Measurements from ENCODE around the gene CRYGS.
"Not testable (repeated sequence)": the region's sequence is repeated elsewhere in the genome, so short reads cannot be mapped to it uniquely, and the experiment has no call there.

Gene CRYGS

DNA sequence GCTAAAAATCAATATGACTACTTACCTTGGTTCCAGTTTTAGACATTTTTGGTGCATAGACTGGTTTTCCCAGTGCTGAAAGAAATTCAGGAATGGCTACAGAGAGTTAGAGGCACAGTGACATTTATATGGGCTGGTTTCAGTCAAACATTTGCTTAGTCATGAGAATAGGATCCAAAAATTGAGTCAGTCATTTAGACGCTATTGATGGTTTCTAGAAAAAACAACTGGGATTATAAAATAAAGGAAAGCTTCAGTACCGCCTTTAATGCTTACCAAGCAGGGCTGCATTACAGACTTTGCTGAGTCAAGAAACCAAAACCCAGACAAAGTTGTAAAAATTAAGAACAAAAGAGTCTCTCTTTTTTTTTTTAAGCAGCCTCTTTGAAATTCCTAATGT lies at the start of gene CRYGS:
Gene CRYGS, minus strand, starts transcription at position 100 of the 400 bp plus-strand sequence. Its CDS starts 54 bp downstream, at position 46.
- FAIRE-seq (no peak), DNase-seq (ENCODE audit: insufficient read length, low spot score) (no peak)

DNA sequence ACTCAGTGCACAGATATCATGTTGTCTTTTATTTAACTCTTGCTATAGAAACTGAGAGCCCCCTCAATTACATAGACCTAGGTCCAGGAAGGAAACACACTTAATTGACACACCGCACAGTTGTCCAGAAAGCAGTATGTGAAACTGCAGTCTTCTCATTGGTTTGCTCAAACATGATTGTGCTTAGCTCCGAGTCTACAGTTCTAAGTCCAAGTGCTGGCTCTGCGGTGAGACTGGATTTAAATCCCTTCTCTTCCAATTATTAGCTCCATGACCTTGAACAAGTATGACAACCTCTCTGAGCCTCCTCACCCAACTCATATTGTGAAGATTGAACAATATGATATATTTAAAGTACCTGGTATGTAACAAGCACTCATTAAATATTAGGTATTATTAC lies 49.7 kb upstream of the CRYGS start:
- FAIRE-seq: no peak
- DNase-seq (ENCODE audit: insufficient read length, low spot score): no peak

DNA sequence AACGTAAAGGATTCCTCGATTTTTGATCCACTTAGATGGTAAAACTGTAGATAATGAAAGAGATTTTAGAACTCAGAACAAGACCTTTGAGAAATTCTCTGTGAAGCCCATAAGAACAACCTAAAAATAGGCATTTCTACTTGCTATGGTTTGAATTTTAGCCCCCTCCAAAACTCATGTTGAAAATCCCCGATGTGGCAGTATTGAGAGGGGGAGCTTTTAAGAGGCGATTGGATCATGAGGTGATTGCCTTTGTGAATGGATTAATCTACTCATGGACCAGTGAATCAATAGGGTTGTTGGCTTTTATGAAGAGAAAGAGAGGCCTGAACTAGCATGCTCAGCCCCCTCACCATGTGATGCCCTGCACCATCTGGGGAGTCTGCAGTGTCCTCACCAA lies 48.5 kb upstream of the CRYGS start:
- FAIRE-seq: no peak

DNA sequence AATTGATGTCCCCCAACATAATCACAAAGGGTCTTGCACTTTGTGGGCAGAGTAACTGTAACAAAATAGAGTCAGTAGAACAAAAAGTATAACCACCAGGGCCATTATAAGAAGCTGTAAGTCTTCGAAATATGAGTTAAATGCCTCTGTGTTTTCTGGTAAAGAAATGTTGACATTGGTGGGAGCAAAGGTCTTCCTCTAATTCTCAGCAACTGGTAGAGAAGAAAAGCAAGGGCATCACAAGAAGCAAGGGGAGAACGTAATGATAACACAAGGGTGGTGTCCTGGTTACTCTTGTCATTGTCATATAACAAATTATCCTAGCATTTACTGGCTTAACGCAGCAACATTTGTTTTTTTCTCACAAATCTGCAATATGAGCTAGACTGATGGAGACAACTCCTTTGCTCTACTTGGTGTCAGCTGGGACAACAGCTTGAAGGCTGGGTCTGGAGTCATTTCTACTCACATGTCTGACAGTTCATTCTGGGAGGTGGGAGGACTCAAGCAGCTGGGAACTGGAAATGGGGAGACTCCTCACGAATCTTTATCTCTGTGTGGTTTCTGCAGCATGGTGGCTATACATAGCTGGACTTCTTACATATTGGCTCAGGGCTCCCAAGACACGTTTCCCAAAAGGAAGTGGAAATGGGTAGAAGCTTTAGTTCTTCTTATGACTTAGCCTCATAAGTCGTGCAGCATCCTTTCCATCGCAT lies 46.6 kb upstream of the CRYGS start:
- DNase-seq (ENCODE audit: insufficient read length, low spot score) (no peak), FAIRE-seq (no peak)

More for the DNA sequence above, 48.5 kb upstream of the CRYGS start:
- DNase-seq (ENCODE audit: insufficient read length, low spot score): no peak

DNA sequence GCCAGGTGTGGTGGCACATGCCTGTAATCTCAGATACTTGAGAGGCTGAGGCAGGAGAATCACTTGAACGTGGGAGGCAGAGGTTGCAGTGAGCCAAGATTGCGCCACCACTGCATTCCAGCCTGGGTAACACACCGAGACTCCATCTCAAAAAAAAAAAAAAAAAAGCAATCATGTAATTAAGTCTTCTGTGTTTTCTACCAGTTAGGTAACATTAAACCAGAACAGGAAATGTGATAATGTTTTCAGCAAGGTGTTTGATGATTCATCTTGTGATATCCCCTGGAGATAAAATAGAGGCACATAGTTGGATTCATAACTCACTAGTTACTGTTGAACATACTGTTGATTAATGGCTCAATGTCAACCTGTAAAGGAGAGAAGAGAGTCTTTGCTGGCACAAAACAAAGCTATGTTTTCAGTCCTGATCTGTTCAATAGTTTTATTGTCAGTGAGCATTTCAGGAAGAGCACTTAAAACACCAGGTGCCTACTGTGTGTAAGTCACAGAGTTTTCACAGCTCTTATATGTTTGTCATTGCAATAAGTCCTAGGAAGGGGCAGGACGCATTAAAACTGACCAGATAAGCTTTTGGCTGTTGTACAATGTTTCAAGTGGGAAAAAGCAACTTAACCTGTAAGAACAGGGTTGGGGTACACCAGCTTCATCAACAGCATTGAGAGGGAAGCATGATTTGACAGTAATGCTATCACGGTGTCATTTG lies 45.8 kb upstream of the CRYGS start:
- FAIRE-seq (no peak), DNase-seq (ENCODE audit: insufficient read length, low spot score) (no peak)

DNA sequence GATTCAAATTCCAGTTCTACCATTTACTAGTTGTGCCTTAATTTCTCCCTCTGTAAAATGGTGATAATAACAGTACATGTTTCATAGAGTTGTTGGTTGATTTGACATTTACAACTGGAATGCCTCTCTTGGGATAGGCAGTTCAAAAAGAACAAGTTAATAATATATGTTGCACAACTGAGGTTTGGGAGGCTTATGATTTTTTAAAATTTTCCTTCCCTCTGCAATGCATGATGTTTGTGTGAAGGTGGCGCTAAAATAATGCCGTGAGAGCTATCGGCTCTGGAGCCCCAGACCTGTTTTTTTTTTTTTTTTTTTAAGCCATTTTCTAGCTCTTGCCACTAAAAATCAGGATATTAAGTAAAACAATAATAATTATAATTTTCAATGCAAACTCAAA lies 44.9 kb upstream of the CRYGS start:
- FAIRE-seq (no peak), DNase-seq (ENCODE audit: insufficient read length, low spot score) (no peak)

DNA sequence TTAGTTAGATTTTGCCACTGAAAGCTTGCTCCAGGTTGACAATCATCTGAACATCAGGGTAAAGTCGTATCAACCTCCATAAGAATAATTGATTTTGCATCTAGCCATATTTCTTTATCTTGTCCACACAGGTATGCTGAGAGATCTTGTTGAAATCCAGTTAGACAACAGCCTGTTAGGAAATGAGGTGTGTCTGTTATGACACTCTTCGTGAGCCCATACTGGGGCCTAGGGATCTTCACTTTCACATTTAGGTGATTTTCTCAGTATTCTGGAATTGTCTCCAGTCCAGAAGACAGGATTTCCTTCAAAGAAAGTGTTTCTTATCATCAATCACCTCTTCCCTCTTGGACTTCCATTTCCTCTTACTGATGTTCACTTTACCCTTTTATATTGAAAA lies 44.5 kb upstream of the CRYGS start:
- FAIRE-seq (no peak), DNase-seq (ENCODE audit: insufficient read length, low spot score) (no peak)

DNA sequence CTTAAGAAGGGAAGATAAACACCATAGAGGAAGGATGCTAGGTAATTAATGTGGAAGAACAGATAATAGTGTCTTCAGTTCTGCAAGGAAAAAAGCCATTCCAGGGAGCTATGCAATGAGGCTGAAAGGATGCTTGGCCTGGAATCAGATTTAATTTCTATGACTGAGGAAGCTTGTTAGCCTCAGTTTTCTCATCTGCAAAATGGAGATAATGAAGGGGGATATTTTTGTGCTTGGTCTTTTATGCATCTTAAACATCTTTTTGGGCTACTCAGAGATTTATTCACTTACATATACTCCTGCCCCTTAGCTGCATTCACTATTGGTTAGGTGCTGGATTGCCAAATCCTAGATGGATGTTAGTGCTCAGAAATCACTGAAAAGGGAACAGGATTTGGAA lies 43.0 kb upstream of the CRYGS start:
- no peak for DNase-seq (ENCODE audit: insufficient read length, low spot score)
- no peak for FAIRE-seq

DNA sequence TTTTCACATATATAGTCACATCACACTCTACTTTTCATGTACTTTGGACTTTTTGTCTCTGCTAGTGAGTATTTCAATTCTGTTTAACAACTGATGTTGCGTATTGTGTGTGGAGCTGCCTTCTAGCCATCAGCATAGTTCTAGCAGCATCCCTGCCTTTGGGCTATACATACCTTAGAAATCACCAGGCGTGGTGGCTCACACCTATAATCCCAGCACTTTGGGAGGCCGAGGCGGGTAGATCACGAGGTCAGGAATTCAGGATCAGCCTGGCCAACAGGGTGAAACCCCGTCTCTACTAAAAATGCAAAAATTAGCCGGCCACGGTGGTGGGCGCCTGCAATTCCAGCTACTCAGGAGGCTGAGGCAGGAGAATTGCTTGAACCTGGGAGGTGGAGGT lies 42.1 kb upstream of the CRYGS start:
- FAIRE-seq; DNase-seq (ENCODE audit: insufficient read length, low spot score): not testable (repeated sequence)

DNA sequence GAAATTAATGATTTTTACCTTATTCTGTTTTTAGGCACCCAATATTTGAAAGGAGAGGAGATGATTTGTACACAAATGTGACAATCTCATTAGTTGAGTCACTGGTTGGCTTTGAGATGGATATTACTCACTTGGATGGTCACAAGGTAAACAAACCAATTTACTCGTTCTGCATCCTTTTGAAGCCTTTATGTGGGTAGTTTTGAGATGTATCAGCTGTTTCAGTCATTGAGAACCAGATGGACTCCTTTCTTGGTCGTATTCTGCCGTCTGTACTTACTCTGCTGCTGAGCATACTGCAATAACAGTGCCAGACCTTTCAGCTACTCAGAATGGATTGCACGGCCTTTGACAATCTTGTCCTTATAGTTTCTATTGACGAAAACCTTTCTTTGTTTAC lies 39.7 kb upstream of the CRYGS start:
- no peak for DNase-seq (ENCODE audit: insufficient read length, low spot score)
- no peak for FAIRE-seq

DNA sequence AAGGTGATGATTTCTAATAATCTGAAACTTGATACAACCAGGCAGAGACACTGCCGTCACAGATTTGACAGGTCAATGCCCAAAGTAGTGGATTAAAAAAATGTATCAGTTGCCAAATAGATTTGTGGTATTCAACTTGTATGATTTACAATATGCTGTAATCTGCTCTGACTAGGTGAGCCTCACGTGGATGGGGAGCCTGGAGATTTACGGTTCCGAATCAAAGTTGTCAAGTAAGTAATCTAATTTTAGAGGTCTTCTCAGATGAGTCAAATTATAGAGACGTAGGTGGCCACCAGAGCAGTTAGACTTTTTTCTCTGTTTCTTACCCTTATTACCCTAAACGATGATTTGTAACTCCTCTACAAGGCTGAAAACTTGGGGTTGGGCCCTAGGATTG lies 38.4 kb upstream of the CRYGS start:
- DNase-seq (ENCODE audit: insufficient read length, low spot score): no peak
- no peak for FAIRE-seq

DNA sequence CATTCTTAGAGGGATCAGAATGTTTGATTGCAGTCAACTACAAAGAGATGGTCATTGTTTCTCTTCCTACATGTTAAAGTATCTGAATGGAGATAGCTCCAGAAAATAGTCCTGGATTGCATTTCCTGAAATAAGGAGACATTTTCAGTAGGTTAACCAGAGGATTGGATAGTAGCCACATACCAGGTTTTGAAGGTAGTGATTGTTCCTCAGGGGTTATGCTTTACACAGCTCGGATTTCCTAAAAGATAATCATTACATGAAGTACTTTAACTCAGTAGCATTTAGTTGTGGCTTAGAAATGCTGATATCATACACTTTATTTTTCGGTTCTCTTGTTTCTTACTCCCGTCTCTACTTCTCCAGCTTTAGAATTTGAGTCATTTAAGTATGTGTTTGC lies 36.6 kb upstream of the CRYGS start:
- DNase-seq (ENCODE audit: insufficient read length, low spot score): no peak
- FAIRE-seq: no peak

DNA sequence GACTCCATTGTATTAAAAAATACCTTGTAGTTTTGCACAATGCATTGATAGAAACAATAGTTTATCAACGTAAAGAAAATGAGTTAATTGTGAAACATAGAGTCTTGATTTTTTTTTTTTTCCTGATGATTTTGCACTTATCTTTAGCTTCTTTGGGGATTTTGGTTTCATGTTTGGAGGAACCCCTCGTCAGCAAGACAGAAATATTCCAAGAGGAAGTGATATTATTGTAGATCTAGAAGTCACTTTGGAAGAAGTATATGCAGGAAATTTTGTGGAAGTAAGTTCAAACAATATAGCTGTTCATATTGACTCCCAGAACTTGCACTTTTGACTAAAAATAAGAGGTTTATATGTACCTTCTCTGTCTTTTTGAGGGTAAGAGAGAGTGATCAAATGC lies 33.3 kb upstream of the CRYGS start:
- no peak for FAIRE-seq

DNA sequence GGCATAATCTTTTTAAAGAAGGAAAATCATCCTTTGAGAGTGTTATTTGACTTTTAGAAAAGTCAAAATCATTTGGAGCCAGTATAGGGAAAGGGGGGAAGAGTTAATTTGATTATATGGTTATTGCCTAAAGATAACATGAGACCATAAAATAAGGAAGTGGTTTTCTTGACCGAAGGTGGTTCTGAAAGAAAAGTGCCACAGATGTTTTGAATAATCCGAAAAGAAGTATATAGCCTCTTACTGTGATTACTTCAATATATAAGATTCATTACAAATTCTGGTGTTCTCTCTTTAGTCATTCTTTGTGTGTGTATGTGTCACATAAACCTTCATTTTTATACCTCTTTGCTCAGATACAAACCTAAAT lies 27.4 kb upstream of the CRYGS start:
- DNase-seq (ENCODE audit: insufficient read length, low spot score): no peak
- FAIRE-seq: no peak

More for the DNA sequence above, 33.3 kb upstream of the CRYGS start:
- no peak for DNase-seq (ENCODE audit: insufficient read length, low spot score)

DNA sequence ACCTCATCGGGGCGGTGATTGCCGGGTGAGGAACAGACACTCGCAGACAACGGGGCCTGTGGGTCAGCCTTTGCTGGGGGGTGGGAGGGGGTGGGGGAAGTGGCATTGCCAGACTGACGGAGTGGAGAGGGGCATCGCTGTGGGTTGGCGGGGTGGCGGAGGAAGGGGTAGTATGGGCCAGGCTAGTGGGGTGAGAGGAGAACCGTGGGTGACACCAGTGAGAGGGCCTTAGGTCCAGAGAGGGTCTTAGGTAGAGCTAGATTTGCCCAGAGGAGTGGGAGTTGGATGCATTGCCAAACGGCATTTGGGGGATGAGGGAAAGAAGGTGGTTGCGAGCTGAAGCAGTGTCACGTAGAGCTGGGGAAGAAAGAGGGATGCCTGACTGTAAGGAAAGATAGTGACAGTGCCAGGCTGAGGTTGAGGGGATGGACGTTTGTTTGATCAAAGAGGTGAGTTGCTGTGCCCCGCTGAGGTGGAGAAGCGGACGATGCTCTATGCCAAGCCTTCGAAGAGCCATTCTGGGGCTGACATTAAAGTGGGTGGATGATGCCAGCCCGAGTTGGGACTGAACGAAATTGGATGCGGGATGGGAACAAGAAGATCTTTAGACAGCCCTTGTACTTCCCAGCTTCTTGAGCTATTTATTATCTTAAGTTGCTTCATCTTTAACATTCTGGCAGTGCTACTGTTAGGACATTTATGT lies 26.9 kb upstream of the CRYGS start:
- FAIRE-seq (no peak), DNase-seq (ENCODE audit: insufficient read length, low spot score) (no peak)

DNA sequence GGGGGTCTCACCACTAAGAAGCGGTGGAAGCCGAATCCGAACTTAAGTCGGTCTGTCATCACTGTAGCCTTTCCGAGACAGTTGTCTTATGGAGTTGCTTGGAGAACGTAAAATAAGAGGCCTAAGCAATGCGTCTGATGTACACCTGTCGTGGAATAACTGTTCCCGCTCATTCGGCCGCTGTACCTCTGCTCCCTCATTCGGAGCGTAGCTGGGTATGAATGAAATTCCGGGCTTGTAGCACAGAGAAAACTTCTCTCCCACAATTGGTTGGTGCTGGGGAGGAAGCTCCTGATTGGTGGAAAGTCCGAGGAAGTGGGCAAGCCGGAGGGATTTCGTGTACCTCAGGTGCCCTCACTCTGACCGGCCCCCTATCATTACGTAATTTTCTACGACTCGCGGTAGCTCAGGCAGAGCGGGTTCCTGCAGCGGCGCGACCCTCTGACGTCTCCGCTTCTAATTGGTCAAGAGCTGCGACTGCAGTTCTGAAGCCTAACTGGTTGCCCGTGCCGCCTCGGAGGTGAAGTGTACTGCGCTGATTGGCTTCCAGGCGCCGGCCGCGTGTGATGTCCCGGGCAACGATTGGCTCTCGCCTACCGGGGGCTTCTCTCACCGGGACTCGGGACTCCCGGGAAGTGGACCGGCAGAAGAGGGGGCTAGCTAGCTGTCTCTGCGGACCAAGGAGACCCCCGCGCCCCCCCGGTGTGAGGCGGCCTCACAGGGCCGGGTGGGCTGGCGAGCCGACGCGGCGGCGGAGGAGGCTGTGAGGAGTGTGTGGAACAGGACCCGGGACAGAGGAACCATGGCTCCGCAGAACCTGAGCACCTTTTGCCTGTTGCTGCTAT lies 26.1 kb upstream of the CRYGS start, which contains the start of gene DNAJB11:
Gene DNAJB11, plus strand, starts transcription at position 625 of the 845 bp plus-strand sequence. Its CDS starts 178 bp downstream, at position 803.
- FAIRE-seq: peak; percentile 98
- peak; percentile 91 for DNase-seq (ENCODE audit: insufficient read length, low spot score)

DNA sequence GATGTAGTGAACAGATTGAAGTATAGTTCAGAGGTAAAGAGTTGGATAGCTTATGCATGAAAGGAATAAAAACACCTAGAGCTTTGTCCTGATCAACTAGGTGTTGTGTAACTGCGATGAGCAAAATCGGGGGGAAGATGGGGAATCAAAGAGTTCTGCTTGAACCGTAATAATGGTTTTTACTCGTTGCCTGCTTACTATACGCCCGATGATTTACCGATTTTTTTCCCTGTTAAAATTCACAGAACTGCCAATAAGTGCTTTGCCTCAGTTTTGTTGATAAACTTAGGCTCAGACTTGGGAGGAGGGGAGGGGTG lies 25.6 kb upstream of the CRYGS start:
- DNase-seq (ENCODE audit: insufficient read length, low spot score): no peak
- no peak for FAIRE-seq

DNA sequence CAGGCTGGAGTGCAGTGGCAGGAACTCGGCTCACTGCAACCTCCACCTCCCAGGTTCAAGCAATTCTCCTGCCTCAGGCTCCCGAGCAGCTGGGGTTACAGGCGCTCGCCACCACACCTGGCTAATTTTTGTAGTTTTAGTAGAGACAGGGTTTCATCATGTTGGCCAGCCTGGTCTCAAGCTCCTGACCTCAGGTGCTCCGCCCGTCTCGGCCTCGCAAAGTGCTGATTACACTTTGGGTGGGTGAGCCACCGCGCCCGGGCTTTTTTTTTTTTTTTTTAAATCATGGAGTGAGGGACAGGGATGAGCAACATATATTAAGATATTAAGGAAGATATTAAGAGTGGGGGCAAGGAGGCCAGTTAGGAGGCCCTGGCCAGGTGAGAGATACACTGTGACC lies 25.2 kb upstream of the CRYGS start:
- not testable (repeated sequence) for DNase-seq (ENCODE audit: insufficient read length, low spot score); FAIRE-seq

DNA sequence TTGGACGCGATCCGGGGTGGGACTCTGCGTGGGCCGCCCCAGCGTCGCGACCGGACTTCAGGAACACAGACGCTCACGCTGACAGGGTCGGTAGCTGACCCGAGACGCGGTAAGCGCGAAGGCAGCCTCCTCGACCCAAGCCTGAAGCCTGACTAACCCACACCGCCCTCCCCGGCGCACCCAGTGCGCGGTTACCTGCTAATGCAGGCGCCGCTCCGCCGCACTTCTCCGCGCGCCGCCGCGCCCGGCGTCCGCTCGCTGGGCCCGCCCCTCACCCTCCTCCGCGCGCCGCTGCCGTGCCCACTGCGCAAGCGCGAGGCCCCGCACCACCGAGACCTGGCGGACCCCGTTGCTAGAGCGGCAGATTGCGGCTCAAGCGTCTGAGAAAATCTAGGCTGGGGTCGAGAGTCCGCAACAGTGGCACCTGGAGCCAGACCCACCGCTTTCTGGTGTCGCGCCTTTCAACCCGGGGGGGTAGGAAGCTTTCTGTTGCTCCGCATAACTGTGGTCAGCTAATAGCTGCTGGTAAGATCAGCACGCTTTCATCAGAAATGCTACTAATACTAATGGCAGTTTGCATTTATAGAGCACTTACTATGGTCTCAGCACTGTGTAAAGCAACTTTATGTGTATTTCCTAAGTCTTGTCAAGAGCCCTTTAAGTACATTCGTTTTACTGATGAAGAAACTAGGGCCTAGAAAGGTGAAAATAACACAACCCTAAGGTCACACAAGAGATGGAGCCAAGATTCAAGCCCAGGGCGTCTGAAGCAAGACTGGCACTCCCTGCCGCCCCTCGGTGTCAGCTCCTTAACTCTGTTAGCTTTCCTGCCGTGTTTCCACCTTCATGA lies 23.1 kb upstream of the CRYGS start, which contains the start of gene TBCCD1:
Gene TBCCD1, minus strand, starts transcription at position 268 of the 850 bp plus-strand sequence. CDS start 3,010 bp downstream, outside the sequence.
- peak; percentile 60 for DNase-seq (ENCODE audit: insufficient read length, low spot score)
- peak; percentile 88 for FAIRE-seq

DNA sequence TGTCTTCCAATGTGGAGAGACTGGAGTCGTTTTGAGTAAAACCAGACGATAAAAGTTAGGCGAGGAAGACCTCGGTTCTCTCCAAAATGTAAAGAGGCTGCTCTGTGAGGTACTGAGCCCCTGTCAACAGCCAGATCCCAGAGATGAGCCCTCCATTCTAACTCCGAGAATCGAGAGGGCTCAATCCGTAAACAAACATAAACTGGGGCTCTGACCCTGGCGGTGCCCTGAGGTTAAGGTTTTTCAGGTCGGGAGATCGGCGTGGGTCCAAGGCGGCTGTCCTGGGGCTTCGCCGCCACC lies 22.5 kb upstream of the CRYGS start:
- FAIRE-seq (no peak), DNase-seq (ENCODE audit: insufficient read length, low spot score) (no peak)

Measured in GM19239 (cell line).